Activated naive CD8-positive, alpha-beta T cell (primary cell): ENCODE results near the gene HYOU1.
A peak's percentile ranks its signal among the peaks of the same experiment; 100 is the strongest.
"Not testable (repeated sequence)": the region's sequence is repeated elsewhere in the genome, so short reads cannot be mapped to it uniquely, and the experiment has no call there.

Experiments
- H3K27ac Mint-ChIP-seq: one replicate; pipeline ENCODE4 v1.8.0; 2021; ENCODE audit warnings: mixed read lengths
- H3K27me3 Mint-ChIP-seq: one replicate; pipeline ENCODE4 v1.8.0; 2021; ENCODE audit warnings: mixed read lengths
- H3K36me3 Mint-ChIP-seq: one replicate; pipeline ENCODE4 v1.8.0; 2021; ENCODE audit warnings: mixed read lengths
- H3K4me1 Mint-ChIP-seq: one replicate; pipeline ENCODE4 v1.8.0; 2021; ENCODE audit warnings: low read depth, mixed read lengths
- H3K4me3 Mint-ChIP-seq: one replicate; pipeline ENCODE4 v1.8.0; 2021; ENCODE audit warnings: mild to moderate bottlenecking, mixed read lengths
- H3K9me3 Mint-ChIP-seq: one replicate; pipeline ENCODE4 v1.8.0; 2021; ENCODE audit warnings: low read depth, mixed read lengths

HYOU1 gene

DNA sequence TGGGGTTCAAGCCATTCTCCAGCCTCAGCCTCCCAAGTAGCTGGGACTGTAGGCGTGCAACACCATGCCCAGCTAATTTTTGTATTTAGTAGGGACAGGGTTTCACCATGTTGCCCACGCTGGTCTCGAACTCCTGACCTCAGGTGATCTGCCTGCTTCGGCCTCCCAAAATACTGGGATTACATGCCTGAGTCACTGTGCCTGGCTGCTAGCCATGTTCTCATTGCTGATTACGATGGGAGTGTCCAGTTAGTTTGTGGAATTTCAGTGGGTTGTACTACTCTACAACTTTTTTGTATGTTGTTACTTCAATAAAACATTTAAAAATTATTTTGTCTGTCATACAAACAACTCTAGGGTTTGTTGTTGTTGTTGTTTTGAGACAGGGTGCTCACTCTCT, 5.8 kb upstream of the HYOU1 start:
- Mint-ChIP-seq H3K4me3 (no peak overlapping the region), H3K36me3 (no peaks in the 10 kb centered on the region), H3K9me3 (no peaks in the 10 kb centered on the region), H3K27ac (no peak overlapping the region), H3K4me1 (peaks cover 32% of the 10 kb centered on the region), H3K27me3 (no peaks in the 10 kb centered on the region)

GRCh38 chr11:119061256-119061655, 4.3 kb upstream of the HYOU1 start:
- no peaks in the 10 kb centered on the region for H3K9me3 Mint-ChIP-seq
- no peaks in the 10 kb centered on the region for H3K27me3 Mint-ChIP-seq
- no peak overlapping the region for H3K27ac Mint-ChIP-seq
- H3K4me1 Mint-ChIP-seq: peaks cover 27% of the 10 kb centered on the region
- H3K36me3 Mint-ChIP-seq: no peaks in the 10 kb centered on the region
- H3K4me3 Mint-ChIP-seq: no peak overlapping the region

DNA sequence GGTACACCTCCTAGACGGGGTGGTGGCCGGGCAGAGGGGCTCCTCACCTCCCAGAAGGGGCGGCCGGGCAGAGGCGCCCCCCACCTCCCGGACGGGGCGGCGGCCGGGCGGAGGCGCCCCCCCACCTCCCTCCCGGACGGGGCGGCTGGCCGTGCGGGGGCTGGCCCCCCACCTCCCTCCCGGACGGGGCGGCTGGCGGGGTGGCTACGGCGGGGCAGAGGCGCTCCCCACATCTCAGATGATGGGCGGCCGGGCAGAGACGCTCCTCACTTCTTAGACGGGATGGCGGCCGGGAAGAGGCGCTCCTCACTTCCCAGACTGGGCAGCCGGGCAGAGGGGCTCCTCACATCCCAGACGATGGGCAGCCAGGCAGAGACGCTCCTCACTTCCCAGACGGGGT, 2.1 kb upstream of the HYOU1 start:
- not testable (repeated sequence) for H3K9me3 Mint-ChIP-seq, H3K27ac Mint-ChIP-seq, H3K4me3 Mint-ChIP-seq, H3K36me3 Mint-ChIP-seq, H3K27me3 Mint-ChIP-seq
- H3K4me1 Mint-ChIP-seq: peaks cover 29% of the 10 kb centered on the region

- H3K4me1 Mint-ChIP-seq: peaks cover 33% of the 10 kb centered on the region
- H3K4me3 Mint-ChIP-seq: peak overlapping the region; percentile 96
- no peaks in the 10 kb centered on the region for H3K9me3 Mint-ChIP-seq
- H3K36me3 Mint-ChIP-seq: peaks cover 13% of the 10 kb centered on the region
- no peaks in the 10 kb centered on the region for H3K27me3 Mint-ChIP-seq
- H3K27ac Mint-ChIP-seq: peak overlapping the region; percentile 96
Measured at GRCh38 chr11:119056421-119056999, 495 bp downstream of the HYOU1 start.

DNA sequence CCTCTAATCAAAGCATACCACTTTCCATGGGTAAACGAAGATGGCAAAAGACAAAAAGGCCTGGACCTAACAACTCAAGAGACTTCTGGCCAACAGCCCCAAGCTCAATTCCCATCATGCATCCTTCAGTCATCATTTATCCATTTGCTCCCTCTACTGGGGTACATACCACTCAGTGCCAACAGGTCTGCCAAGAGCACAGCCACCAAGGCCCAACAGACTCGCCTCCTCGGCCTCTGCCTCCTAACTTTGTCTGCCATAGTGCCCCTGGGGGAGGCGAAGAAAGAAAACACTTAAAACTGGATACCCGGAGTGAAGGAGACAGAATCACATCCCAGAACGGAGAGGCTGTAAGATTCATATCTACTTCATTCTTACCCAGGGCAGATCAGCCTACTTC, 1.1 kb downstream of the HYOU1 start:
- H3K36me3 Mint-ChIP-seq: peaks cover 13% of the 10 kb centered on the region
- H3K27ac Mint-ChIP-seq: peak overlapping the region; percentile 90
- no peaks in the 10 kb centered on the region for H3K9me3 Mint-ChIP-seq
- H3K4me1 Mint-ChIP-seq: peaks cover 33% of the 10 kb centered on the region
- no peaks in the 10 kb centered on the region for H3K27me3 Mint-ChIP-seq
- peak overlapping the region; percentile 94 for H3K4me3 Mint-ChIP-seq

DNA sequence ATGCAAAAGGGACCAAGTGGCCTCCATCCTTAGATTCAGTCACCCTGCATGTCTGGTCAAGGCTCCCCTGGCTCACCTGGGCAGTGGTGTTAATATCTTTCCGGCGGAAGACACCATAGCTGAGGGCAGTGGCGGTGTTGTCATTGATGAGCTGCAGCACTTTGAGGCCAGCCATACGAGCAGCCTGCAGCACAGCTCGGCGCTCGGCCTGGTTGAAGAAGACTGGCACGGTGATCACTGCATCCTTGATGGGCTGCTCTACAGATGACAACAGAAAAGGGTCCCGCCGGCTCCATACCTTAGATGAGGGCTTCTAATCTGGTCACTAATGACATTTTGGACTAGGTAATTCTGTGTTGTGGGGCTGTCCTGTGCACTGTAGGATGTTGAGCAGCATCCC, 2.6 kb downstream of the HYOU1 start:
- peaks cover 16% of the 10 kb centered on the region for H3K36me3 Mint-ChIP-seq
- H3K9me3 Mint-ChIP-seq: no peaks in the 10 kb centered on the region
- peak overlapping the region; percentile 94 for H3K4me3 Mint-ChIP-seq
- H3K27me3 Mint-ChIP-seq: no peaks in the 10 kb centered on the region
- no peak overlapping the region for H3K27ac Mint-ChIP-seq
- H3K4me1 Mint-ChIP-seq: peaks cover 35% of the 10 kb centered on the region

DNA sequence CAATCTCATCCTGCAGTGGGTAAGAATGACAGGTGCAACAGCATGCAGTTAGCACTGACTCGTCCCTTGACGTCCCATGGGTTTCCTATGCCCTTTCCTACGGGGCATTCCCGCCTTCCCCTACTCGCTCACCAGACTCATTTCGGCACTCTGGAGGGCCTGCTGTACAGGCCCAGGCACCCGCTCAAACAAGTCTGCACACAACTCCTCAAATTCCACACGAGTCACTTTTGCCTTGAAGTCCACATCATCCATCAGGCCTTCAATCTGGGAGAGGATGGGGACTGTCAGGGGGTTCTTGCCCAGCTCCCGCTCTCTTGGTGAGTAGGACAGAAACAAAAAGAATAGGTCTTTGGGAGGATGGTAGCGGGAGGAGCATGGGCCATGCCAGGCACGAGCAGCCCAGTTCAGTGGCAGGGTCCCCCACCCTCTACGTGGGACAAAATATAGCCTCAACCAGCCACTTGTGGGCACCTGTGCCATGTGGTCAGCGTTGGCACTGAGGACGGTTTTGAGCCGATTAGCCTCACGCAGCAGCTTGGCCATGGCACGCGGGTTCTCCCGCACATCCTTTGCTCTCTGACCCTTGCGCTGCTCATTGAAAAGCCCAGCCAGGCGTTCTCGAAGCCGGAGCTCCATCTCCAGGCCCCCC, 4.7 kb downstream of the HYOU1 start:
- Mint-ChIP-seq H3K4me3 (no peak overlapping the region), H3K27ac (peak overlapping the region; percentile 34), H3K4me1 (peaks cover 26% of the 10 kb centered on the region), H3K36me3 (peaks cover 17% of the 10 kb centered on the region), H3K27me3 (no peaks in the 10 kb centered on the region), H3K9me3 (no peaks in the 10 kb centered on the region)

DNA sequence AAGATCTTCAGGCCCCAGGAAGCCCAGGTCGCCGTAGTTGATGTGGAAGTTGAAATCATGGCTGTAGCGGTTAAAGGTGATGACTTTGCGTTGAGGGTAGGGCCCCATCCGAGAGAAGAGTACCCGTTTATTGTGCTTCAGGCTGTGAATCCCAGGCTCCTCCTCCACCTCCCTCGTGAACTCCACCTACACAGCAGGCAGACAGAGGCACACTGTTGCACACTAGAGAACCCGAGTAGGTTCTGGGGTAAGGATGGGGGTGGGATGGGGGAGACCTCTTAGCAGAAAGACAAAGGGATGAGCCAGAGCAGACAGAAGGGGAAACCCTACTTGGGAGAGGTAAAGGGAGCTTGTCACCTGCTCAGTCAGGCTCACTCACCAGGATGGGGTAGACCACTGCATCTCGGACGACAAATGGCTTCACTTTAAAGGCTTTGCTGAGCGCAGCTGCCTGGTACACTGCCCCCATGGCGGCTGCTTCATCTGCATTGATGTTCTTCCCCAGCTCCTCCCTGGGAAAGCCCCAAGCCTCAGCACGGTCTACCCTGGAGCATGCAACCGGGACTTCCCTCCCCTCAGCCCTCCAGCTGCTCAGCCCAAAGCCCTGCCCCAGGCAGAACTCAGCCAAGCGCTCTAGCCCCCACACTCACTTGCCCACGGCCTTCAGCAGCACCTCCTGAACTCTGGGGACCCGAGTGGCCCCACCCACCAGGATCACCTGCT, 5.4 kb downstream of the HYOU1 start:
- Mint-ChIP-seq H3K27me3 (no peaks in the 10 kb centered on the region), H3K4me3 (no peak overlapping the region), H3K27ac (no peak overlapping the region), H3K4me1 (peaks cover 24% of the 10 kb centered on the region), H3K36me3 (peaks cover 19% of the 10 kb centered on the region), H3K9me3 (no peaks in the 10 kb centered on the region)

- Mint-ChIP-seq H3K4me3 (no peak overlapping the region), H3K27ac (no peak overlapping the region), H3K27me3 (no peaks in the 10 kb centered on the region), H3K4me1 (peaks cover 9% of the 10 kb centered on the region), H3K9me3 (no peaks in the 10 kb centered on the region), H3K36me3 (peaks cover 11% of the 10 kb centered on the region)
Measured at GRCh38 chr11:119049081-119049480, 7.9 kb downstream of the HYOU1 start.

DNA sequence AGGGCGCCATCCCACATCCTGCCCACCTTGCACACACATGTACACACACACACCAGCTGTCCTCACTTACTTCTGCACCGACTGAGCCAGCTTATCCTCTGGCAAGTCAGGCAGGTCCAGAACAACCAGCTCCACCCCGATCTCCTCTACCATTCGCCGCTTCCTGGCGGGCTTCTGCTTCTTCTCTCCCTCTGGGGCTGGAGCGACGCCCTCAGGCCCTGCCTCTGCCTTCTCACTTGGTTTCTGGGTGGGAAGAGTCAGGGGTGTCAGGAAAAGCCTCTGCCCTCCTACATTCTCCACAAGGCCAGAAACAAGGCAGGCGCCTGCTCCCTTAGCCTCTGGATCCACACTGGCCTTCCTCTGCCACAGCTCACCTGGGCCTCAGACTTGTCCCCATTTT, 8.4 kb downstream of the HYOU1 start:
- Mint-ChIP-seq H3K4me3 (no peak overlapping the region), H3K27ac (no peak overlapping the region), H3K9me3 (no peaks in the 10 kb centered on the region), H3K36me3 (peaks cover 11% of the 10 kb centered on the region), H3K27me3 (no peaks in the 10 kb centered on the region), H3K4me1 (peaks cover 6% of the 10 kb centered on the region)

DNA sequence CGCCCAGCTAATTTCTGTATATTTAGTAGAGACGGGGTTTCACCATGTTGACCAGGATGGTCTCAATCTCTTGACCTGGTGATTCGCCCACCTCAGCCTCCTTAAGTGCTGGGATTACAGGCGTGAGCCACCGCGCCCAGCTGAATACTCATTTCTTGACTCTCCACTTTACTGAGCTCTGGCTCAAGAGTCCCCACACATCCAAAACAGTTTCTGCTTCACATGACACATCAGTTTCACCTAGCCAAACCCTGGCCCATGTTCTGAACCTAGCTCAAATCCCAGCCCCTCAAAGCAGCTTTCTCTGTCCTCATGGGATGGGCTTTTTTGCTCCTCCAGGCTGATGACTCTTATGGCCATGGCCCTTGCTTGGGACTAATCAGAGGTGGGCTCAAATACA, 9.8 kb downstream of the HYOU1 start:
- Mint-ChIP-seq H3K27me3 (no peaks in the 10 kb centered on the region), H3K4me1 (peaks cover 9% of the 10 kb centered on the region), H3K36me3 (peaks cover 8% of the 10 kb centered on the region), H3K9me3 (no peaks in the 10 kb centered on the region), H3K27ac (no peak overlapping the region), H3K4me3 (no peak overlapping the region)

DNA sequence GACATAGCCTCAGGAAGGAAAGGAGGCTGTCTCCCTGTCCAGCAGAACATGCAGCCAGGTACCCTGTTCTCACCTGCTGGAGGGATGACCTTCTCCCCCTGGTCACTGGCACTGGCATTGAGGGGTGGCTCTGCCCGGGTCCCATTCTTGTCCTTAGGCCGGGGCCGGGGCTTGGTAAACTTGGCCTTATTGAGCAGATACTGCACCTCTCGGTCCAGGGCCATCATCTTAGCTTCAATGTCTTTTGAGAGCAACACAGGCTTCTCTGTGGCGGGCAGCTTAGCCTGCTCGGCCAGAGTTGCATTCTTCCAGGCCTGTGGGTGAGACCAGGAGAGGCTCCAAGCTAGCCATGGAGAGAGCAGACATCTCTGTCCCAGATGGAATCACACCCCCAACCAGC, 10.5 kb downstream of the HYOU1 start:
- Mint-ChIP-seq H3K27ac (no peak overlapping the region), H3K27me3 (no peaks in the 10 kb centered on the region), H3K4me1 (peaks cover 10% of the 10 kb centered on the region), H3K36me3 (peaks cover 6% of the 10 kb centered on the region), H3K9me3 (no peaks in the 10 kb centered on the region), H3K4me3 (no peak overlapping the region)

DNA sequence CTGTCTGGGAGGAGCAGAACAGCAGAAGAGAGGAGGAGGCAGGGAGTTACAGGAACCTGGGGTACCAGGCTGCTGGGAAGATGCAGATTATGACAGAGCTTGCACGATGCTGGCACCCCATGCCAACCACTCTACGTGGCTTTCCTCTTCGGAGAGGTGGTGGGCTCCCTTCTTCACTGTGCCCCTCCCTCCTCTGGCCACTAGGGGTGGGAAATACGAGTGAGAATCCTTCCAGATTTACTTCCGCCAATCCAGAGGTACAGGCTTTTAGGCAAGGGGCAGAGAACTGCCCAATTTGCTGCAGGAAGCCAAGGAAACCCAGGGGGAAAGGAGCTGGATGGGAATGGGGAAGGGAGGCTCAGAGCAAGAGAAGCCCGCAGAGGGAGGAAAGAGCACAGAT, 12.3 kb downstream of the HYOU1 start:
- Mint-ChIP-seq H3K36me3 (peaks cover 6% of the 10 kb centered on the region), H3K9me3 (no peaks in the 10 kb centered on the region), H3K27ac (no peak overlapping the region), H3K4me1 (peaks cover 10% of the 10 kb centered on the region), H3K4me3 (no peak overlapping the region), H3K27me3 (no peaks in the 10 kb centered on the region)

DNA sequence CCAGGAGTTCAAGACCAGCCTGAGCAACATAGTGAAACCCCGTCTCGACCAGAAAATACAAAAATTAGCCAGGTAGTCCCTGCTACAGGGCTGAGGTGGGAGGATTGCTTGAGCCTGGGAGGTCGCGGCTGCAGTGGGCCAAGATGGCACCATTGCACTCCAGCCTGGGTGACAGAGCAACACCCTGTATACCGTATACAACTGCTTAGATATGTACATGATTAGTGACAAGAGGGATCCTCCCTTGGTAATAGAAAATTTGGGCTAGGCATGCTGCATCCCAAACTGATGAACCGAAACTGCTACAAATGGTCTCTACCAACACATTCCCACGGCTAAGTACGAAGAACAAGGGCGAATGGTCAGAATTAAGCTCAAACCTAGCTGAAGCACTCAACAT, 14.1 kb downstream of the HYOU1 start:
- H3K9me3 Mint-ChIP-seq: no peaks in the 10 kb centered on the region
- no peak overlapping the region for H3K4me3 Mint-ChIP-seq
- peaks cover 9% of the 10 kb centered on the region for H3K4me1 Mint-ChIP-seq
- no peaks in the 10 kb centered on the region for H3K27me3 Mint-ChIP-seq
- peaks cover 3% of the 10 kb centered on the region for H3K36me3 Mint-ChIP-seq
- H3K27ac Mint-ChIP-seq: no peak overlapping the region

DNA sequence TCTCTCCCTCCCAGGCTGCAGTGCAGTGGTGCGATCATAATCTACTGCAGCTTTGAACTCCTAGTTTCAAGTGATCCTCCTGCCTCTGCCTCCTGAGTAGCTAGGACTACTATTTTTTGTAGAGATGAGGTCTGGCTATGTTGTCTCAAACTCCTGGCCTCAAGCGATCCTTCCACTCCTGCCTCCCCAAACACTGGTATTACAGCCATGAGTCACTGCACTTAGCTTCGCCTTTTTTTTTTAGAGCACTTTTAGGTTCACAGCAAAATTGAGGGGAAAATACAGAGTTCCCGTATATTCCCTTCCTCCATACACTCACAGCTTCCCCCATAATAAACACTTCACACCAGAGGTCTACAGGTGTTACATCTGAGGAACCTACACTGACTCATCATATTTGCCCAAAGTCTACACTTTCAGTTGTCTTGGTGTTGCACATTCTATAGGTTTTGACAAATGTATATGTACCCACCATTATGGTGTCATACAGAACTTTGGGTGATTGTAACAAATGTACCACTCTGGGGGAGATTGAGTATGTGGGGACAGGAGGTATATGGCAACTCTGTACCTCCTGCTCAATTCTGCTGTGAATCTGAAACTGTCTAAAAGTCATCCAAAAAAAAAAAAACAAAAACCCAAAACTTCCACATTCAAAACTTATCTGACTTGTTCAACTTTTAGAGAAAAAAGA, 15.0 kb downstream of the HYOU1 start:
- no peaks in the 10 kb centered on the region for H3K27me3 Mint-ChIP-seq
- H3K4me1 Mint-ChIP-seq: peaks cover 9% of the 10 kb centered on the region
- no peaks in the 10 kb centered on the region for H3K36me3 Mint-ChIP-seq
- no peak overlapping the region for H3K4me3 Mint-ChIP-seq
- H3K27ac Mint-ChIP-seq: no peak overlapping the region
- H3K9me3 Mint-ChIP-seq: no peaks in the 10 kb centered on the region
